Measurements from ENCODE around the gene TOR1A. TPM values are rescaled to one million over a fixed set of nuclear protein-coding genes. Genes with fewer than 3 reads are reported as not detected.
"Not testable (repeated sequence)": the region's sequence is repeated elsewhere in the genome, so short reads cannot be mapped to it uniquely, and the experiment has no call there.

TOR1A gene
- total RNA-seq, 1 donor from 2014 or later: 33.8 TPM

DNA sequence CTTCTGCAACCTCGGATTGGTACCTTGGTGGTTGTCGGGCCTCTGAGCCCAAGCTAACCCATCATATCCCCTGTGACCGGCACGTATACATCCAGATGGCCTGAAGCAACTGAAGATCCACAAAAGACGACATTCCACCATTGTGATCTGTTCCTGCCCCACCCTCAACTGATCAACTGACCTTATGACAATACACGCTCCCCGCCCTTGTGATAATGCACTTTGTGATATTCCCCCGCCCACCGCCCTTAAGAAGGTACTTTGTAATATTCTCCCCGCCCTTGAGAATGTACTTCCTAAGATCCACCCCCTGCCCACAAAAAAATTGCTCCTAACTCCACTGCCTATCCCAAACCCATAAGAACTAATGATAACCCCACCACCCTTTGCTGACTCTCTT is 37.5 kb downstream of the TOR1A start:
- Mint-ChIP-seq H3K4me3 (no peak overlapping the region), H3K9me3 (no peaks in the 10 kb centered on the region), H3K36me3 (no peaks in the 10 kb centered on the region), H3K27ac (no peak overlapping the region), H3K27me3 (ENCODE audit: low read depth) (peaks cover 36% of the 10 kb centered on the region), H3K4me1 (peaks cover 5% of the 10 kb centered on the region)
- DNase-seq (ENCODE audit: low spot score in 2 of 2, unreplicated experiment in 2 of 2): no peak
- TF ChIP-seq, protein P1, sequence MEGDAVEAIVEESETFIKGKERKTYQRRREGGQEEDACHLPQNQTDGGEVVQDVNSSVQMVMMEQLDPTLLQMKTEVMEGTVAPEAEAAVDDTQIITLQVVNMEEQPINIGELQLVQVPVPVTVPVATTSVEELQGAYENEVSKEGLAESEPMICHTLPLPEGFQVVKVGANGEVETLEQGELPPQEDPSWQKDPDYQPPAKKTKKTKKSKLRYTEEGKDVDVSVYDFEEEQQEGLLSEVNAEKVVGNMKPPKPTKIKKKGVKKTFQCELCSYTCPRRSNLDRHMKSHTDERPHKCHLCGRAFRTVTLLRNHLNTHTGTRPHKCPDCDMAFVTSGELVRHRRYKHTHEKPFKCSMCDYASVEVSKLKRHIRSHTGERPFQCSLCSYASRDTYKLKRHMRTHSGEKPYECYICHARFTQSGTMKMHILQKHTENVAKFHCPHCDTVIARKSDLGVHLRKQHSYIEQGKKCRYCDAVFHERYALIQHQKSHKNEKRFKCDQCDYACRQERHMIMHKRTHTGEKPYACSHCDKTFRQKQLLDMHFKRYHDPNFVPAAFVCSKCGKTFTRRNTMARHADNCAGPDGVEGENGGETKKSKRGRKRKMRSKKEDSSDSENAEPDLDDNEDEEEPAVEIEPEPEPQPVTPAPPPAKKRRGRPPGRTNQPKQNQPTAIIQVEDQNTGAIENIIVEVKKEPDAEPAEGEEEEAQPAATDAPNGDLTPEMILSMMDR (IDR thresholded peaks at IDR 0.05; ENCODE audit: unreplicated experiment): no peak

- H3K4me3 Mint-ChIP-seq: no peak overlapping the region
- peaks cover 36% of the 10 kb centered on the region for H3K27me3 Mint-ChIP-seq (ENCODE audit: low read depth)
- no peaks in the 10 kb centered on the region for H3K9me3 Mint-ChIP-seq
- peaks cover 5% of the 10 kb centered on the region for H3K4me1 Mint-ChIP-seq
- TF ChIP-seq, protein P1 (IDR thresholded peaks at IDR 0.05; ENCODE audit: unreplicated experiment): no peak
- no peak overlapping the region for H3K27ac Mint-ChIP-seq
- no peak for DNase-seq (ENCODE audit: low spot score in 2 of 2, unreplicated experiment in 2 of 2)
- no peaks in the 10 kb centered on the region for H3K36me3 Mint-ChIP-seq
Measured at GRCh38 chr9:129785866-129786265, 38.1 kb downstream of the TOR1A start.

GRCh38 chr9:129784970-129785369 is 39.0 kb downstream of the TOR1A start:
- not testable (repeated sequence) for H3K9me3 Mint-ChIP-seq; H3K27ac Mint-ChIP-seq; H3K4me1 Mint-ChIP-seq; H3K36me3 Mint-ChIP-seq; H3K4me3 Mint-ChIP-seq; DNase-seq (ENCODE audit: low spot score in 2 of 2, unreplicated experiment in 2 of 2)
- H3K27me3 Mint-ChIP-seq (ENCODE audit: low read depth): peaks cover 31% of the 10 kb centered on the region

- peaks cover 5% of the 10 kb centered on the region for H3K4me1 Mint-ChIP-seq
- TF ChIP-seq, protein P1 (IDR thresholded peaks at IDR 0.05; ENCODE audit: unreplicated experiment): peak; percentile 80
- H3K27me3 Mint-ChIP-seq (ENCODE audit: low read depth): peaks cover 31% of the 10 kb centered on the region
Measured at GRCh38 chr9:129783516-129784361, 40.2 kb downstream of the TOR1A start.

GRCh38 chr9:129781981-129782380 is 42.0 kb downstream of the TOR1A start:
- Mint-ChIP-seq H3K4me1 (peaks cover 14% of the 10 kb centered on the region), H3K27me3 (ENCODE audit: low read depth) (peaks cover 19% of the 10 kb centered on the region), H3K36me3 (no peaks in the 10 kb centered on the region), H3K4me3 (no peak overlapping the region), H3K9me3 (no peaks in the 10 kb centered on the region), H3K27ac (peak overlapping the region; percentile 36)
- TF ChIP-seq, protein P1 (IDR thresholded peaks at IDR 0.05; ENCODE audit: unreplicated experiment): no peak
- no peak for DNase-seq (ENCODE audit: low spot score in 2 of 2, unreplicated experiment in 2 of 2)

More at GRCh38 chr9:129783516-129784361, 40.2 kb downstream of the TOR1A start:
- no peak overlapping the region for H3K27ac Mint-ChIP-seq
- no peaks in the 10 kb centered on the region for H3K36me3 Mint-ChIP-seq
- H3K9me3 Mint-ChIP-seq: no peaks in the 10 kb centered on the region
- H3K4me3 Mint-ChIP-seq: no peak overlapping the region
- DNase-seq (ENCODE audit: low spot score in 2 of 2, unreplicated experiment in 2 of 2): peak; percentile 58 to 82

GRCh38 chr9:129781131-129781530 is 42.8 kb downstream of the TOR1A start:
- H3K9me3 Mint-ChIP-seq: no peaks in the 10 kb centered on the region
- TF ChIP-seq, protein P1 (IDR thresholded peaks at IDR 0.05; ENCODE audit: unreplicated experiment): no peak
- no peak overlapping the region for H3K4me3 Mint-ChIP-seq
- peaks cover 12% of the 10 kb centered on the region for H3K27me3 Mint-ChIP-seq (ENCODE audit: low read depth)
- H3K4me1 Mint-ChIP-seq: peaks cover 21% of the 10 kb centered on the region
- no peaks in the 10 kb centered on the region for H3K36me3 Mint-ChIP-seq
- DNase-seq (ENCODE audit: low spot score in 2 of 2, unreplicated experiment in 2 of 2): no peak
- no peak overlapping the region for H3K27ac Mint-ChIP-seq
